GM18867 (cell line): Measurements from ENCODE around the gene STXBP5L.
"Not testable (repeated sequence)": the region's sequence is repeated elsewhere in the genome, so short reads cannot be mapped to it uniquely, and the experiment has no call there.

Source experiments
- ATAC-seq: cut with Tn5 transposase; IDR thresholded peaks from one replicate; pipeline ENCODE4 v1.9.1; 2021; ENCODE audit warnings: mild to moderate bottlenecking, moderate library complexity; ENCODE audit not compliant: unreplicated experiment

The STXBP5L gene

DNA sequence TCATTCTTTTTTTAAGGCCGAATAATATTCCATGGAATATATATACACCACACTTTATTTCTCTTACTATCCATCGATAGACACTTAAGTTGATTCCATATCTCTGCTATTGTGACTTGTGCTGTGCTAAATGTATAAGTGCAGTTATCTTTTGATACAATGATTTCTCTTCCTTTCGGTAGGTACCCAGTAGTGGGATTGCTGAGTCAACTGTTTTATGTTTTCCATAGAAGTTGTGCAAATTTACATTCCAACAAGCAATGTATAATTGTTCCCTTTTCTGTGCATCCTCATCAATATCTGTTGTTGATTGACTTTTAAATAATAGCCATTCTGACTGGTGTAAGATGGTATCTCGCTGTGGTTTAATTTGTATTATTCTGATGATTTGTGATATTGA lies 81.0 kb downstream of the STXBP5L start:
- no peak for ATAC-seq

GRCh38 chr3:121018917-121019321 lies 110.9 kb downstream of the STXBP5L start:
- ATAC-seq: no peak

- ATAC-seq: no peak
Observed at GRCh38 chr3:121063628-121064027, 155.6 kb downstream of the STXBP5L start.

- no peak for ATAC-seq
Observed at GRCh38 chr3:121064121-121064520, 156.1 kb downstream of the STXBP5L start.

DNA sequence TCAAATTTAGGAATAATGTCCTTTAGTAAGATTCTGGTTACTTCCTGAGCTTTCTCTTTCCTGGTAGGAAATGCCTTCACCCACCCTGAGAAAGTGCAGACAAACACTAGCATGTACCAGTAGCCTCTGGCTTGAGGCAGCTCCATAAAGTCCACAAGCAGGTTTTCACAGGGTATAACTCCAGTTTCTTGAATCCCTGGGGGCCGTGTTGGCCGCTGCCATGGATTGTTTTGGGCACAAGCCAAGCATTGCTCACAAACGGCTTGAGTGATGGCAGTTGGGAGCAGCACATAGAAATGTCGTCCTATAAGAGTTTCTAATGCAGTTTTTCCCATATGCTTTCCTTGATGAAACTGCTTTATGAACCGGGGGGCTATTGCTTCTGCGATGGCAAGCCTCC lies 164.1 kb downstream of the STXBP5L start:
- ATAC-seq: no peak

DNA sequence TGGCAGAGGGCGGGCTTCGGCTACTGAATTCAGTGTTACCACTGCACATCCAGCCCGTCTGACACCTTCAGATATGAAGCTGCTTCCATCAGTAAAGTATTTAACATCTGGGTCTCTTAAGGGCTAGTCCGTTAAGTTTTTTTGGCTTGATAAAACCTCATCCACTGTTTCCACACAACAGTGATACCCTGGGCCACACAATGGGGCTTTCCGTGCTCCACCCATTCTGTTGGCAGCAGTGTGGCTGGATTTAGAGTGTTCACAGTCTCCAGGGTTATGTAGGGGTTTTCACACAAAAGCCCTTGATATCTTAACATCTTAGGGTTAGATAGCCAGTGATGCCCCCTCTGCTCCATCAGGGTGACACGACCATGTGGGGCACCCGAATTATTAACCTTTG lies 165.0 kb downstream of the STXBP5L start:
- no peak for ATAC-seq

GRCh38 chr3:121075191-121075590 lies 167.2 kb downstream of the STXBP5L start:
- no peak for ATAC-seq

- ATAC-seq: not testable (repeated sequence)
Observed at GRCh38 chr3:121078378-121079101, 170.5 kb downstream of the STXBP5L start.

- ATAC-seq: no peak
Observed at GRCh38 chr3:121096953-121097352, 188.9 kb downstream of the STXBP5L start.

GRCh38 chr3:121111086-121111485 lies 203.1 kb downstream of the STXBP5L start:
- ATAC-seq: not testable (repeated sequence)

DNA sequence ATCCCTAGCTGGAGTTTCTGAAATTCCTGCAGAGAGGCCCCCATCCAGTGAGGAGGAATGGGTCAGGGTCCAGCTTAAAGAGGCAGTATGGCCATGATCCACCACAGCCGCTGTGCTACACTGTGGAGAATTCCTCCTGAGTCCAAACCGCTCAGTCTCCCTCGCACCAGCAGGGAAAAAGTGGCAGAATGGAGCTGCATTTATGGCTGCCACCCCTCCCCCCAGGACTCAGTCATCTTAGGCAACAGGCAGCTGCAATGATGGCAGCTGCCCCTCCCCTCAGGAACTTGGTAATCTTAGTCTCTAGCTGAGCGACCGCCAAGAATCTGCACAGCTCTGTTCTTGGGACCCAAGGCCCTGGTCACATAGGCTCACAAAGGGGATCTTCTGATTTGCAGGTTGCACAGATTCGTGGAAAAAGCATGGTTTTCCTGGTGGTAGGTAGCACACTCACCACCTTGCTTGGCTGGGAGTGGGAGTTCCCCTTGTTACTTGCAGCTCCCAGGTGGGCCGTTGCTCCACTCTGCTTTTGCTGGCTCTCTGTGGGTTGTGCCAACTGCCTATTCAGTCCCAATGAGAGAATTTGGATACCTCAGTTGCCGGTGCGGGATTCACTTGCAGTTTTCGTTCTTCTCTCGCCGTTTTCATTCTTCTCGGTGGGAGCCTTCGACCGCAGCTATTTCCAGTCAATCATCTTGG lies 204.1 kb downstream of the STXBP5L start:
- no peak for ATAC-seq

DNA sequence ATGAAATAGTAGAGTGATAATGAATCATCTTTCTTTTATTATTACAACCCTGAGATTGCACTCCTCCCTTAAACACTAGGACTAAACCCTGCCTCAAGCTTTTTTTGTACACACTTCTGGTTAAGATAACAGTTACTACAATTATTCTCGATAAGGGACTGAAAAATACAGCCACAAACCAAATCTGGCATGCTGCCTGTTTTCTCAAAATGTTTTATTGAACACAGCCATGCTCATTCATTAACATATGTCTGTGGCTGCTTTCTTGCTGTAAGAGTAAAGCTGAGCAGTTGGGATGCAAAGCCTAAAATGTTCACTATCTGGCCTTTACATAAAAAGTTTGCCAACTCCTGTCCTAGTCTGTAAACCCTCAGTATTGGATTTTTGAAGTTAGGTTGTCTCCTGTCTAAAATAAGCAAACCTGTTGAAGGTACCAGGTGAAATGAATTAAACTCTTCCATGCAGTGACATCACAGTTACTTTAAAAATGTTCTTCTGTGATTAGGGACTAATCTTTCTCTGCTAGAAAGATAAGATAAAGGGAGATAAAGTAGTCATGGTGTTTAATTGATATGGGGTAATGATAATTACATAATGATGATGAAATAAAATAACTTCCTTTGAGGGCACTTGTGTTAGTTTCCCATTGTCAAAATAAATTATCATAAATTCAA lies 218.2 kb downstream of the STXBP5L start:
- ATAC-seq: no peak

DNA sequence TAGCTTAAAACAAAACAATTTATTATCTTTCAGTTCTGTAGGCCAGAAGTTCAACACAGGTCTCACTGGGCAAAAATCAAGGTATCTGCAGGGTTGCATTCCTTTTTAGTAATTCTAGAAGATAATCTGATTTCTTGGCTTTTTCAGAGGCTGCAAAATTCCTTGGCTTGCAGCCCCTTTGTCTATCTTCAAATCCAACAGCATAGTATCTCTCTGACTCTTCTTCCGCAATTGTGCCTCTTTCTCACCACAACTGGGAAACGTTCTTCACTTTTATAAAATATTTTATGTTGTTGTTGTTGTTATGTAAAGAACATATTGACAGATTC lies 218.7 kb downstream of the STXBP5L start:
- ATAC-seq: no peak

- ATAC-seq: no peak
Observed at GRCh38 chr3:121152573-121152972, 244.6 kb downstream of the STXBP5L start.

GRCh38 chr3:121153851-121154250 lies 245.8 kb downstream of the STXBP5L start:
- no peak for ATAC-seq

DNA sequence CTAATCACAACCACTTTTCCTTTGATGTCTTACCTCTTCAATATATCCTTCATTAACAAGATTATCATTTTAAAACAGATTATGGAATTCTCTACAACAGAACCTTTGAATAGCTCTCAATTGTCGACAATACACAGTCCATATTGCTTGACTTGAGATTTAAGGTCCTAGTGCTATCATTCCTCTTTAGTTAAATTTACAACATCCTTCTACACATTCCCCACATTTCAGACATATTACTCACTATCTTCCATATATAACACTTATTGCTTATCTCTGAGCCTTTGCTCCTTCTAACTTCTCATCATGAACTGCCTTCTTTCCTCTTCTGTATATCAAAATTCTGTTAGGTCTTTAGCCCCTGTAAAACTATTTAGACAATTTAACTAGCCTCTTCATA lies 247.0 kb downstream of the STXBP5L start:
- ATAC-seq: no peak

DNA sequence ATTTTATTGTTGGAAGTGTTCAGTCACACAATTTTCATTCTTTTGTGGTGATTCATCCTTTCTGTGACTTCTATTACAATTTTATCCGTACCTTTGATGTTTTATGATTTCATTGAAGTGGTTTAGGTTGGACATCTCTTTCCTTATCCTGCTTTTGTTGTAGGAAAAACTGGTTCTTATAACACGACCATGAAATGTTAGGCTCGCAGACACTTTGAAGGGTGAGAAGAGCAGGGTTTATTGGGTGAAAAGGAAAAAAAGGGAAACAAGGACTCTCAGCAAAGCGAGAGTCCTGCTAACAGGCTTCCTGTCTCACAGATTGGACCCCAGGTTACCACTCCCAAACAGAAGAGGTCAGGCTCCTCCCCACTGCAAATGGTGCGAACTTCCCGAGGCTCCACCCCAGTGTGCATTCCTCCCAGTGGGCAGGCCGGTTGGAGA lies 257.4 kb downstream of the STXBP5L start:
- ATAC-seq: no peak

- no peak for ATAC-seq
Observed at GRCh38 chr3:121167374-121168139, 259.6 kb downstream of the STXBP5L start.

GRCh38 chr3:121175083-121175482 lies 267.1 kb downstream of the STXBP5L start:
- ATAC-seq: no peak

DNA sequence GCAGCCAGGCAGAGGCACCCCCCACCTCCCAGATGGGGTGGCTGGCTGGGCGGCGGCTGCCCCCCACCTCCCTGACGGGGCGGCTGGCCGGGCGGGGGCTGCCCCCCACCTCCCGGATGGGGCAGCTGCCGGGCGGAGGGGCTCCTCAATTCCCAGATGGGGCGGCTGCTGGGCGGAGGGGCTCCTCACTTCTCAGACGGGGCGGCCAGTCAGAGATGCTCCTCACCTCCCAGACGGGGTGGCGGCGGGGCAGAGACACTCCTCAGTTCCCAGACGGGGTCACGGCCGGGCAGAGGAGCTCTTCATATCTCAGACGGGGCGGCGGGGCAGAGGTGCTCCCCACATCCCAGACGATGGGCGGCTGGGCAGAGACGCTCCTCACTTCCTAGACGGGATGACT lies 282.6 kb downstream of the STXBP5L start:
- not testable (repeated sequence) for ATAC-seq

- no peak for ATAC-seq
Observed at GRCh38 chr3:121202573-121202972, 294.6 kb downstream of the STXBP5L start.
